ENCODE measurements around the gene CGNL1. TPM values are rescaled to one million over a fixed set of nuclear protein-coding genes. Genes with fewer than 3 reads are reported as not detected.

CGNL1 gene
- total and polyA plus RNA-seq, 11 donors: 3.8 to 40.0 (median 23.4) TPM

DNA sequence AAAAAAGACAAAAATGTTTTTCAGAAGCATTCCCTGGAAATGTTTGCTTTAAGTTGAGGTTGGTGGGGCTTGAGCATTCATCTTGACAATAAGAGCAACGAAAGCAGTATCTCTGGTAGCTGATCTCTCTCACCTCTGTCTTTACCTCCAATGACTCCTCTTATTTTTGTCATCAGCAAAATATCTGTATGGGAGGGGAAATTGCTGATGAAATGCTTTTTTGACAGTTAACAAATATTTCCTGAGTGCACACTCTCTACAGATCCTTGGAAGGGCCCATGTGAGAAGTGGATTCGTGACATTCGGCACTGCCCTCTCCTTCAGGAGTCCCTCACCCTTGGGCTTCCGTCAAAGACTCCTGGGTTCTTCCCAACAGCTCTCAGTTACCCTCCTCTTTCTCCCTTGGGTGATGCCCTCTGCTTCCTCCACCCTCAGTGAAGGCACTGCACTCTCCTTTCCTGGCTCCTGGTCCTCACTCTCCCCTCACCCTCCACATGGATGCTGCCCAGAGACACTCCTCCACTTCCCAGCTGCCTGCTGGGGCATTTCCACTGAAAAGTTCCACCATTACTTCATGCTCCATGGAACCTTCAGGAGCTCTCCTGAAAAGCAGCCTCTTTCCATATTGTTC lies 2.9 kb upstream of the CGNL1 start:
- ATAC-seq (no peak), DNase-seq (no peak)
- intact Hi-C loops (cut with DNase I): loop anchor here in 1 of 10 donors (10.0 kb wide), 1 partner anchor 141 kb away; no protein-coding TSS in a partner anchor
- peaks cover 0 to 14% (median 8%) of the 10 kb centered on the region in 12 donors for H3K4me1 ChIP-seq
- H3K4me3 ChIP-seq: no peak overlapping the region
- H3K27ac ChIP-seq: no peak overlapping the region
- H3K36me3 ChIP-seq: no peaks in the 10 kb centered on the region
- H3K9me3 ChIP-seq: no peaks in the 10 kb centered on the region
- 90 to 97% (median 91%) methylated on average over 4 of the region's 4 CpGs for WGBS, 4 donors
- peaks cover 0 to 33% (median 6%) of the 10 kb centered on the region in 9 donors for H3K27me3 ChIP-seq
- TF ChIP-seq POLR2A (IDR thresholded peaks at IDR 0.05): no peak
- TF ChIP-seq, protein P1, sequence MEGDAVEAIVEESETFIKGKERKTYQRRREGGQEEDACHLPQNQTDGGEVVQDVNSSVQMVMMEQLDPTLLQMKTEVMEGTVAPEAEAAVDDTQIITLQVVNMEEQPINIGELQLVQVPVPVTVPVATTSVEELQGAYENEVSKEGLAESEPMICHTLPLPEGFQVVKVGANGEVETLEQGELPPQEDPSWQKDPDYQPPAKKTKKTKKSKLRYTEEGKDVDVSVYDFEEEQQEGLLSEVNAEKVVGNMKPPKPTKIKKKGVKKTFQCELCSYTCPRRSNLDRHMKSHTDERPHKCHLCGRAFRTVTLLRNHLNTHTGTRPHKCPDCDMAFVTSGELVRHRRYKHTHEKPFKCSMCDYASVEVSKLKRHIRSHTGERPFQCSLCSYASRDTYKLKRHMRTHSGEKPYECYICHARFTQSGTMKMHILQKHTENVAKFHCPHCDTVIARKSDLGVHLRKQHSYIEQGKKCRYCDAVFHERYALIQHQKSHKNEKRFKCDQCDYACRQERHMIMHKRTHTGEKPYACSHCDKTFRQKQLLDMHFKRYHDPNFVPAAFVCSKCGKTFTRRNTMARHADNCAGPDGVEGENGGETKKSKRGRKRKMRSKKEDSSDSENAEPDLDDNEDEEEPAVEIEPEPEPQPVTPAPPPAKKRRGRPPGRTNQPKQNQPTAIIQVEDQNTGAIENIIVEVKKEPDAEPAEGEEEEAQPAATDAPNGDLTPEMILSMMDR (IDR thresholded peaks at IDR 0.05): no peak

DNA sequence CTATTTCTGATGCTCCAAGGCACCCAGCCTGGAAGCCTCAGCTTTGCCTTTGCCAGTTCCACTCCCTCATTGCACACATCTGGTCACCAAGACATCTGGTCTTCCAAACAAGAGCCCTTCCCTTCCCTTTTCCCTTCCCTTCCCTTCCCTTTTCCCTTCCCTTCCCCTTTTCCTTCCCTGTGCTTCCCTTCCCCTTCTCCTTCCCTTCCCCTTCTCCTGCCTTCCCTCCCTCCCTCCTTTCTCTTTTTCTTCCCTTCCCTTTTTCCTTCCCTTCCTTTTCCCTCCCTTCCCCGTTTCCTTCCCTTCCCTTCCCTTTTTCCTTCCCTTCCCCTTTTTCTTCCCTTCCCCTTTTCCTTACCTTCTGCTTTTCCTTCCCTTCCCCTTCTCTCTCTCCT lies 2.4 kb upstream of the CGNL1 start:
- no peaks in the 10 kb centered on the region for H3K36me3 ChIP-seq
- intact Hi-C loops (cut with DNase I): loop anchor here in 1 of 10 donors (10.0 kb wide), 1 partner anchor 141 kb away; no protein-coding TSS in a partner anchor
- H3K9me3 ChIP-seq: no peaks in the 10 kb centered on the region
- H3K4me3 ChIP-seq: no peak overlapping the region
- WGBS, 4 donors: 83 to 95% (median 88%) methylated on average over 1 of the region's 1 CpG
- H3K4me1 ChIP-seq: peaks cover 0 to 19% (median 9%) of the 10 kb centered on the region in 12 donors
- TF ChIP-seq, protein P1 (IDR thresholded peaks at IDR 0.05): no peak
- TF ChIP-seq POLR2A (IDR thresholded peaks at IDR 0.05): no peak
- no peak for DNase-seq
- no peak for ATAC-seq
- no peak overlapping the region for H3K27ac ChIP-seq
- peaks cover 0 to 36% (median 6%) of the 10 kb centered on the region in 9 donors for H3K27me3 ChIP-seq

DNA sequence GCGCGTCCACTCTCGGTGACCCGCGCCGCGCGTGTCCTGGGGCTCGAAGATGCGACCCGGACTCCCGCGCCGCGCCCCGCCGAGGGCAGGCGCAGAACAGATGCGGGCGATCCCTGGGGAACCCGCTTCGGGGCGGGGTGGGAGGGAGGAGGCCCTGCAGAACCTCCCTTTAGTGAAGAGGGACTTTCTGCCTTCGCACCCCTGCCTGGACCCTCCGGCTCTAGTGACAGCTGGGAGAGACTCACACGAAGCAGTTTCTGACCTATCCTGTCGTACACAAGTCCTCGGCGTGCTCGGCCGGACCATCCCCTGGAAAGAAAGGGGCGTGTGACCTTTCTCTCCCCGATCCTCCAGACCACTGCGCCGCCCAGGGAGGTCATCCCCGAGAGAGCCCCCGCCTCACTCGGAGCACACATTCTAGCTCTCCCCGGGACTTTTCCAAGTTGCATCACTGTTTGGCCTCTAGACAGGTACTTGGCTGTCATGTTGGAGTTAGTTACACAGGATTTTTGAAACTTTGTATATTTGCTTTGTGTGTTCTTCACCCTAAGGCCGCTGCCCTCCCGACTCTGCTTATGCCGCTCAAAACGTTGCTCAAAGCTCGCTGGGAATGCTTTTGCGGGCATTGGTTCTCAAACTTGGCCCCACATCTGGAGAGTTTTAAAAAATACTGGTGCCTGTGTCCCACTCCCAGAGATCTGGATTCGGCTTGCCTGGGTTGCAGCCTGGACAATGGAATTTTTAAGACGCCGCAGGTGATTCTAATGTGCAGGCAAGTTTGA lies 582 bp downstream of the CGNL1 start:
- peak overlapping the region; percentile 51 to 89 (median 66) for H3K4me3 ChIP-seq
- intact Hi-C loops (cut with DNase I): loop anchor here in 1 of 10 donors (10.0 kb wide), 1 partner anchor 138 kb away; no protein-coding TSS in a partner anchor
- peaks cover 0 to 22% (median 10%) of the 10 kb centered on the region in 12 donors for H3K4me1 ChIP-seq
- TF ChIP-seq, protein P1 (IDR thresholded peaks at IDR 0.05): no peak
- no peak for TF ChIP-seq POLR2A (IDR thresholded peaks at IDR 0.05)
- DNase-seq (peak; percentile 26 to 65 (median 40)), ATAC-seq (peak; percentile 27 to 57 (median 43))
- H3K36me3 ChIP-seq: no peaks in the 10 kb centered on the region
- H3K27ac ChIP-seq: peak overlapping the region in 9 of 12 donors; percentile 12 to 71 (median 46)
- H3K27me3 ChIP-seq: peaks cover 0 to 36% (median 6%) of the 10 kb centered on the region in 9 donors
- no peaks in the 10 kb centered on the region for H3K9me3 ChIP-seq
- 3 to 7% (median 6%) methylated on average over 27 to 48 of the region's 48 CpGs for WGBS, 4 donors

- peaks cover 0 to 25% (median 13%) of the 10 kb centered on the region in 12 donors for H3K4me1 ChIP-seq
- 28 to 54% (median 34%) methylated on average over 4 of the region's 4 CpGs for whole genome bisulfite sequencing, 4 donors
- DNase-seq: no peak
- ATAC-seq: peak in 2 of 4 donors; percentile 11 to 18
- H3K4me3 ChIP-seq: peak overlapping the region in 11 of 12 donors; percentile 55 to 89 (median 67)
- H3K27me3 ChIP-seq: peaks cover 0 to 36% (median 6%) of the 10 kb centered on the region in 9 donors
- no peaks in the 10 kb centered on the region for H3K9me3 ChIP-seq
- no peak for TF ChIP-seq POLR2A (IDR thresholded peaks at IDR 0.05)
- TF ChIP-seq, protein P1 (IDR thresholded peaks at IDR 0.05): peak in 1 of 12 donors; percentile 8
- peak overlapping the region in 3 of 12 donors; percentile 38 to 71 (median 70) for H3K27ac ChIP-seq
- intact Hi-C loops (cut with DNase I): loop anchor here in 1 of 10 donors (10.0 kb wide), 1 partner anchor 137 kb away; no protein-coding TSS in a partner anchor
- no peaks in the 10 kb centered on the region for H3K36me3 ChIP-seq
Measured at GRCh38 chr15:57377478-57377847, 1.2 kb downstream of the CGNL1 start.
